BJ (cell line): Measurements from ENCODE around the gene CYP26A1. TPM values are rescaled to one million over a fixed set of nuclear protein-coding genes. Genes with fewer than 3 reads are reported as not detected.

ENCODE experiments used
- CTCF ChIA-PET: fragments of 350-600 bp; formaldehyde crosslinking; extraction: SDS; loops from one replicate; lab custom pipeline; 2021; ENCODE audit warnings: antibody characterized with exemption, inconsistent platforms; lab: Yijun Ruan, JAX
- POLR2A ChIA-PET: fragments of 300-600 bp; sonication (Branson Sonifier 250); formaldehyde crosslinking; extraction: SDS; loops from one replicate; lab custom pipeline; 2021; ENCODE audit warnings: antibody characterized with exemption; lab: Charles Lee
- DNase-seq: peaks from one replicate; pipeline ENCODE4 v3.0.0-alpha.2; 2011; ENCODE audit warnings: low read depth
- H3K27me3 ChIP-seq: 2 replicates; pipeline ENCODE4 v1.6.0; 2011; ENCODE audit warnings: low read length; ENCODE audit not compliant: control insufficient read depth, insufficient read depth
- H3K36me3 ChIP-seq: 2 replicates; pipeline ENCODE4 v1.5.1; 2011; ENCODE audit warnings: low read length; ENCODE audit not compliant: control insufficient read depth, insufficient read depth
- H3K4me3 ChIP-seq: 2 replicates; pipeline ENCODE4 v1.5.1; 2011; ENCODE audit warnings: low read depth, mild to moderate bottlenecking, control low read depth, low read length
- polyA plus RNA-seq: library from polyadenylated mRNA; depleted of rRNA; stranded (reverse); fragments of >200 nt; gene quantifications from 2 replicates; pipeline ENCODE4 v1.2.3, GENCODE V29; 2011
- TF ChIP-seq, protein P1 (sequence below): IDR thresholded peaks from 2 replicates; pipeline ENCODE4 v1.5.1; 2011; ENCODE audit warnings: low read depth, mild to moderate bottlenecking, control low read depth, inconsistent platforms, low read length, moderate library complexity; ENCODE audit not compliant: insufficient read depth

The CYP26A1 gene
- polyA plus RNA-seq, 1 experiment = 0.06 TPM

GRCh38 chr10:93090619-93091018 is 16.9 kb downstream of the CYP26A1 start:
- no peaks in the 10 kb centered on the region for H3K27me3 ChIP-seq
- no peak for DNase-seq
- TF ChIP-seq, protein P1, sequence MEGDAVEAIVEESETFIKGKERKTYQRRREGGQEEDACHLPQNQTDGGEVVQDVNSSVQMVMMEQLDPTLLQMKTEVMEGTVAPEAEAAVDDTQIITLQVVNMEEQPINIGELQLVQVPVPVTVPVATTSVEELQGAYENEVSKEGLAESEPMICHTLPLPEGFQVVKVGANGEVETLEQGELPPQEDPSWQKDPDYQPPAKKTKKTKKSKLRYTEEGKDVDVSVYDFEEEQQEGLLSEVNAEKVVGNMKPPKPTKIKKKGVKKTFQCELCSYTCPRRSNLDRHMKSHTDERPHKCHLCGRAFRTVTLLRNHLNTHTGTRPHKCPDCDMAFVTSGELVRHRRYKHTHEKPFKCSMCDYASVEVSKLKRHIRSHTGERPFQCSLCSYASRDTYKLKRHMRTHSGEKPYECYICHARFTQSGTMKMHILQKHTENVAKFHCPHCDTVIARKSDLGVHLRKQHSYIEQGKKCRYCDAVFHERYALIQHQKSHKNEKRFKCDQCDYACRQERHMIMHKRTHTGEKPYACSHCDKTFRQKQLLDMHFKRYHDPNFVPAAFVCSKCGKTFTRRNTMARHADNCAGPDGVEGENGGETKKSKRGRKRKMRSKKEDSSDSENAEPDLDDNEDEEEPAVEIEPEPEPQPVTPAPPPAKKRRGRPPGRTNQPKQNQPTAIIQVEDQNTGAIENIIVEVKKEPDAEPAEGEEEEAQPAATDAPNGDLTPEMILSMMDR = no peak
- ChIA-PET CTCF (interaction anchor here (0.6 to 1.1 kb wide), 2 partner anchors 11 to 268 kb away, joined by 3 read pairs; no protein-coding TSS in a partner anchor), POLR2A (no interaction called here)
- H3K36me3 ChIP-seq = no peaks in the 10 kb centered on the region
- H3K4me3 ChIP-seq = no peak overlapping the region

GRCh38 chr10:93091960-93092359 is 18.3 kb downstream of the CYP26A1 start:
- no peaks in the 10 kb centered on the region for H3K36me3 ChIP-seq
- no peak overlapping the region for H3K4me3 ChIP-seq
- CTCF ChIA-PET = interaction anchor here (1.2 kb wide), 1 partner anchor 10 kb away, joined by 3 read pairs; no protein-coding TSS in a partner anchor
- TF ChIP-seq, protein P1 = no peak
- H3K27me3 ChIP-seq = no peaks in the 10 kb centered on the region
- POLR2A ChIA-PET = no interaction called here
- no peak for DNase-seq

DNA sequence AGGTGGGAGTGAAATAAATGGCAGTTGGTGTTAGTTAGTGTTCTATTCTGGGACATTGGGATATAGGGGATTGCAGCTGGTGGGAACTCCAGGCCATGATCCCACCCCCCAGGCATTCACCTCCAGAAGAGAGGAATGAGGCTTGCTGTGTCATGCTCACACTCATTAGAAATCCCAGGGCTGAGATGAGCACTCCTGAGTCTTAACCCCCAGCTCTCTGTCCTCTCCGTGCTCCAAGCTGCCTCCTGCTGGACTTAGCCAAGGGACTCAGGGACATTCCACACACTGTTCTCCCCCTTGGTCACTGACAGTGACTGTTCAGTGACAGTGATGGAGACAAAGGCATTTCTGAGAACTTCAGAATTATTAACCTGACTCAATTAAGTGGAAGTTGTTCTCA is 21.5 kb downstream of the CYP26A1 start:
- no peak for DNase-seq
- ChIA-PET CTCF (interaction anchor here (0.6 to 4.7 kb wide), 2 partner anchors 15 to 258 kb away, joined by 3 to 19 read pairs; no protein-coding TSS in a partner anchor), POLR2A (no interaction called here)
- Histone ChIP-seq H3K36me3 (no peaks in the 10 kb centered on the region), H3K4me3 (no peak overlapping the region), H3K27me3 (no peaks in the 10 kb centered on the region; the same call in 1 of the 2 replicates)
- TF ChIP-seq, protein P1 = no peak

GRCh38 chr10:93096901-93097300 is 23.2 kb downstream of the CYP26A1 start:
- H3K4me3 ChIP-seq = no peak overlapping the region
- POLR2A ChIA-PET = no interaction called here
- no peaks in the 10 kb centered on the region for H3K36me3 ChIP-seq
- TF ChIP-seq, protein P1 = no peak
- H3K27me3 ChIP-seq = no peaks in the 10 kb centered on the region; the same call in 1 of the 2 replicates
- CTCF ChIA-PET = interaction anchor here (0.9 to 4.7 kb wide), 2 partner anchors 16 to 19 kb away, joined by 5 to 19 read pairs; no protein-coding TSS in a partner anchor
- no peak for DNase-seq

- DNase-seq = no peak
- POLR2A ChIA-PET = no interaction called here
- CTCF ChIA-PET = interaction anchor here (0.9 to 4.7 kb wide), 2 partner anchors 17 to 18 kb away, joined by 5 to 19 read pairs; no protein-coding TSS in a partner anchor
- no peaks in the 10 kb centered on the region for H3K36me3 ChIP-seq
- no peak overlapping the region for H3K4me3 ChIP-seq
- H3K27me3 ChIP-seq = no peaks in the 10 kb centered on the region; the same call in 1 of the 2 replicates
- TF ChIP-seq, protein P1 = no peak
These were observed 23.7 kb downstream of the CYP26A1 start for GRCh38 chr10:93097386-93097785.
